HG02678 (cell line): Measurements from ENCODE around the gene CST11.
"Not testable (repeated sequence)": the region's sequence is repeated elsewhere in the genome, so short reads cannot be mapped to it uniquely, and the experiment has no call there.

Experiments
- ATAC-seq: cut with Tn5 transposase; IDR thresholded peaks from one replicate; pipeline ENCODE4 v1.9.1; 2021; ENCODE audit warnings: mild to moderate bottlenecking, moderate library complexity; ENCODE audit not compliant: unreplicated experiment

CST11 gene

DNA sequence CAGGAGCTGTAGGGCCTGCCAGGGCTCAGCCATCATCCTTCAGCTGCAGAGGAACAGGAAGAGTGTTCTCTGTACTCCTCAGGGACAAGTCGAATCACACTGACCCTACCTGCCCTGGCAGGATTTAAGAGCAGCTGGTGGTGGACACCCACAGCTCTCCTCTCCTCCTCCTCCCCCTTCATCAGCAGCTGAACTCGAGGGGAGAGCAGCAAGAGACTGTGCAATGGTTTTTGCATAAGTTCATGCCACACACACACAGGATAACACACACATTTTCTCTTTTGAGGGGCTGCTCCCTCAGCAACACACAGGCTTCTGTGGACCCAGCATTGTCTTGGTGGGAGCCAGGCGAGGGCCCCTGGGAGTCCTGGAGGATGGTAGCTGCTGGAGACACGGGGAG lies at the start of gene CST11:
TSS of gene CST11 (minus strand) at position 101 of the 400 bp plus-strand sequence. CDS start at position 36, 65 bp downstream.
- ATAC-seq: no peak

GRCh38 chr20:23501926-23502325 lies 49.2 kb upstream of the CST11 start:
- ATAC-seq: no peak

DNA sequence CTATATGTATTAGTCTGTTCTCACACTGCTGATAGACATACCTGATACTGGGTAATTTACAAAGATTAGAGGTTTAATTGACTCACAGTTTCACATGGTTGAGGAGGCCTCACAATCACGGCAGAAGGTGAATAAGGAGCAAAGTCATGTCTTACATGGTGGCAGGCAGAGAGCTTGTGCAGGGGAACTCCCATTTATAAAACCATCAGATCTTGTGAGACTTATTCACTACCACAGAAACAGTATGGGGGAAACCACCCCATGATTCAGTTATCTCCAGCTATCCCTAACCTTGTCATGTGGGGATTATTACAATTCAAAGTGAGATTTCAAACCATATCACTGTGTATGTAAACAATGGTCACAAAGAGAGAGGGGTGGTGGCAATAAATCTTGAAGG lies 44.9 kb upstream of the CST11 start:
- ATAC-seq: no peak

DNA sequence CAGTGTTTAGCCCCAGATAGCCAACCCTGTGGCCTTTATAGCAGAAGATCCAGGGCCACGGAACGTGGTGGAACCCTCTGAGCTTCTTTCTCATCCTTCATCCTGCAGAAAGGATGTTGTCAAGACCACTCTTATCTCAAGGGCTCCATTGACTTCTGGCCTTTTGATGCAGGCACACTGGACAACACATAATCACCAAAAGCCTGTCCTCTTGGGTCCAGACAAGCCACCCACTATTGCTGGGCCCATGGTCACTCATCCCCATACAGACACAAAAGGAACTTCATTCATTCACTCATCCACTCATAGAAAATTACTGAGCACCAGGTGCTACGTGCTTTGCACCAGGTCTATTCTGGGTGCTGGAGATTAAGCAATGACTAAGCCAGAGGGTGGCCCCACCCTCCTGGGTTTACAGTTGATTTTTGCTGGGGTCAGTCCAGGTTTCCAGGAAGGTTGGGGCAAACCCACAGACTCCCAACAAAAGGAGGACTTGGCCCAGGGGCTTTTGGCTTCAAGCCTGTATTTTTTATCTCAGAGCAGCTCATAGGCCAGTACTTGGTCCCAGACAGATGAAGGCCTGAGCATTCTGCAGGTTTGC lies 40.6 kb upstream of the CST11 start:
- no peak for ATAC-seq

DNA sequence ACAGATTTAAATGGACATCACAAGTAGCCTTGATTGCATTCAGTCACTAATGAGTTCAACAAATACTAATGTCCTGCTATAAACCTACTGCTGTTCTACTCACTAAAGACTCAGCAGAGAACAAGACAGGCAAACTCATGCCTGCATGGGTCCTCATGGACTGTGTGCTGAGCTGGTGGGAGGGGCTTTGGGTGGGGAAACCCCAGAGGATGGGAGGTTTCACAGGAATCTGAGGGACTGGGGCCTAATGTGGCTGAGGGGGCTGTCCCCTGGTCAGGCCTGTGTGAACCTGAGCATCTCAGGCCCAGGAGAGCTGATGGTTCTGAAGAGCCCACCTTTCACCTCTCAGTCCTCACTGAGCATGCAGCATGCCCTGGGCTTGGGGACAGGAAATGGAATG lies 39.6 kb upstream of the CST11 start:
- no peak for ATAC-seq

GRCh38 chr20:23490817-23491216 lies 38.1 kb upstream of the CST11 start, which contains the start of gene CST8:
Gene CST8, plus strand, starts transcription at chr20:23491117. Its CDS starts 551 bp downstream, at chr20:23491668.
- ATAC-seq: no peak

DNA sequence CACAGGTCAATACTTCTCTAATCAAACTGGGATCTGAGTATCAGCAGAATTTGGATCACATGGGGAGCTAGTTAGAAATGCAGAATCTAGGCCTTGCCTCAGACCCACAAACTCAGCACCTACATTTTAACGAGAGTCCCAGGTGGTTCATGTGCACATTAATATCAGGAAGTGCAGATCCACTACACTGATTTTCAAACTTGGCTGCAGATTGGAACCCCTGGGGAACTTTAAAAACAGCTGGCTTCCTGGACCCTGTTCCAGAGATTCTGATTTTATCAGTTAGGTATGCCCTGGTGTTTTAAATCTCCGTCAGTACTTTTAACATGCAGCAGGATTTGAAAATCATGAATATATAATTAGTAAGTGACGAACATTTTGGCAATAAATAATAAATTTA lies 36.3 kb upstream of the CST11 start:
- ATAC-seq: no peak

GRCh38 chr20:23488470-23488869 lies 35.8 kb upstream of the CST11 start:
- no peak for ATAC-seq

- no peak for ATAC-seq
Observed at GRCh38 chr20:23484081-23484480, 31.4 kb upstream of the CST11 start.

DNA sequence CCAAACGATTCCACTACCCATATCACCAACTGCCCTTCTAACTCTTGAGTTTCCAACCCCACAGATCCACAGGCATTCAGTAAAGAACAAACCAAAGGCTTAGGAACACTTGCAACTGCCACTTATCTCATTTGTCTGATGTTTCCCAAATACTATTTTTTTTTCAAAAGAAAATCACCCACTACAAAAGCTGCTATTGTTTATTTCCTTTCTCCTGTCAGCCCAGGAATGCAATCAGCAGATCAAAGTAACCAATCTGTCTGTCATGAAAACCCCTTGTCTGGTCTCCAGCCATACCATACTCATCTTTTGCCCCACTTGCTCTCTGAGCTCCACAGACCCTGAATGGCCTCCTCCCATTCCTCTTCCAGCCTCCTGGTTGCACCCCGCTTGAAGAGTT lies 29.5 kb upstream of the CST11 start:
- ATAC-seq: no peak

GRCh38 chr20:23479043-23479442 lies 26.4 kb upstream of the CST11 start:
- ATAC-seq: no peak

DNA sequence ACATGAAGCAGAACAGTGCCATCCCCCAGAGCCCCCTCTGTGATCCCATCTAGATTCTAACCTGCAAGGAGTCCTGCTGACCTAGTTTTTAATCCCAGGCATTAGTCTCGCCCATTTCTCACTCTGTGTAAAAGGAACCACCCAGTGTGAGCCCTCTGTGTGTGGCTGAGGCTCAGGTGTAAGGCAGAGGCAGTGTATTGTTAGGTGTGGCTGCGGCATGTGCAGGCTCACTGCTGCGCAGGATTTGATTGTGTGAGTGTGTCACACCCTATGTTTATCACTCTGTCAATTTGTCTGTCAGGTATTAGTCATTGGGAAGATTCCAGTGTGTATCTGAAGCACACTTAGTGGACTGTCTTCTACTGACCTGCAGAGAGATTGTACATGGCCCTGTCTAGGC lies 24.5 kb upstream of the CST11 start:
- no peak for ATAC-seq

DNA sequence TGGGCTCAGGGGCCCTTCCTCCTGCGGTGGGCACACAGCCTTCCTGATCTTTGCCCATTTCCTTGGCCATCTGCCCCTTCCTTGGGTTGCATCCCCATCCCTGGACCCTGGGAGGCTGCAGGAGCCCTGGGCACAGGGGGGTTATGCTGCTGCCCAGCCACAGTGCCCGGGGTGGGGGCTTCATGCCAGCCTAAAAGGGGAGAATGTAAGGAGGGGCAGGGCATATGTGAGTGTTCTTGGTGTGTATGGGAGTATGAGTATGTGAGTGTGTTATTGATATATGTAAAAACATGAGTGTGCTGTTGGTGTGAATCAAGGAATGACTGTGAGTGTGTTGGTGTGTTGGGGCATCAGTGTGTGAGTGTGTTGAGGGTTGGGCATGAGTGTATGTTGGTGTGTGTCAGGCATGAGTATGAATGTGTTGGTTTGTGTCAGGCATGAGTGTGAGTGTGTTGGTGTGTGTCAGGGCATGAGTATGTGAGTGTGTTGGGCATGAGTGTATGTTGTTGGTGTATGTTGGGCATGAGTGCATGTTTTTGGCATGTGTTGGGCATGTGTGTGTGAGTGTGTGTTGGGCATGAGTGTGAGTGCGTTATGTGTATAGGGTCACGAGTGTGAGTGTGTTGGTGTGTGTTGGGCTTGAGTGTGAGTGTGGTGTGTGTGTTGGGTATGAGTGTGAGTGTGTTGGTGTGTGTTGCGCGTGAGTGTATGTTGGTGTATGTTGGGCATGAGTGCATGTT lies 23.5 kb upstream of the CST11 start:
- ATAC-seq: no peak

- no peak for ATAC-seq
Observed at GRCh38 chr20:23475395-23475794, 22.7 kb upstream of the CST11 start.

- ATAC-seq: not testable (repeated sequence)
Observed at GRCh38 chr20:23473293-23473692, 20.6 kb upstream of the CST11 start.

DNA sequence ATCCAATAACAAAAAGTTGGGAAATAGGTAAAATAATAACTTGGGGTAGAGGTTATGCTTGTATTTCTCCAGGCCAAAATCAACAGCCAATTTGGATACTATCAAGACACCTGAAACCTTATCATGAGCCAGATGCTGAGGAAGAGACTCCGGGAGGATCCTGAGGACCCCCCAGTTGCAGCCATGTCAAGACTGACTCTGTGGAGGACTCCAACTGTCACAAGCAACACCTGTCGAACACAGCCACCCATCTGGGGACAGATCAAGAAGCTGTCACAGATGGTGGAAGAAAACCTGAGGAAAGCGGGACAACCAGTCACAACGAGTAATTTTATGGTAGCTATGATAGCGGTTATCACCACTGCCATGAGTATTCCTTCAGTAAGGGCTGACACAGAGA lies 19.6 kb upstream of the CST11 start:
- not testable (repeated sequence) for ATAC-seq

- ATAC-seq: not testable (repeated sequence)
Observed at GRCh38 chr20:23466961-23467360, 14.3 kb upstream of the CST11 start.

DNA sequence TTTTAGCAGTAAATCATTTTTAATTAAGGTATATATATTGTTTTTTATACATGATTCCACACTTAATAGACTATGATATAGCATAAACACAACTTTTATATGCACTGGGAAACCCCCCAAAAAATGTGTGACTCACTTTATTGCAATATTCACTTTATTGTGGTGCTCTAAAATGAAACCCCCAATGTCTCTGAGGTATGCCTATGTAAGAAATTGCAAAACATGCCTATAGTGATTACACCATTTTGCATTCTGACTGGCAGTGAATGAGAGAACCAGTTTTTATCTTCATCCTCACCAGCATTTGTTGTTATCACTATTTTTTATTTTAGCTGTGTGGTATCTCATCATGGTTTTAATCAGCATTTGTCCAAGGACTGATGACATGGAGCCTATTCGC lies 8.5 kb upstream of the CST11 start:
- ATAC-seq: no peak

GRCh38 chr20:23459461-23460150 lies 6.9 kb upstream of the CST11 start:
- no peak for ATAC-seq

- ATAC-seq: no peak
Observed at GRCh38 chr20:23456873-23457272, 4.2 kb upstream of the CST11 start.

DNA sequence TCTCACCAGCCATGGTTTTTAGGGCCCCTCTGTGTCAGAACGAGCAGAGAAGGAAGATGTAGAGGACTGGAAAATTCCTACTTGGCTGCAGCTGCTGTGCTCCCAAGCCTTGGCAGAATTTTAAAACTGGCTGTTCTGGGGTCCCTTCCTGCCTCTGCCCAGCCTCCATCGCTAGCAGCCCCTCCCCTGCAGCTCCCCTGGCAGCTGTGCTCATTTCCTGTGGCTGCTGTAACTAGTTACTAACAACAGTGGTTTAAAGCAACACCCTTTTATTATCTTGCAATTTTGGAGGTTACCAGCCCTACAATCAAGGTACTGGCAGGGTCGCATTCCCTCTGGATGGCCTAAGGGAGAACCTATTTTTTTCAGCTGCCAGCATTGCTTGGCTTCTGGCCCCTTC lies 3.7 kb upstream of the CST11 start:
- no peak for ATAC-seq

DNA sequence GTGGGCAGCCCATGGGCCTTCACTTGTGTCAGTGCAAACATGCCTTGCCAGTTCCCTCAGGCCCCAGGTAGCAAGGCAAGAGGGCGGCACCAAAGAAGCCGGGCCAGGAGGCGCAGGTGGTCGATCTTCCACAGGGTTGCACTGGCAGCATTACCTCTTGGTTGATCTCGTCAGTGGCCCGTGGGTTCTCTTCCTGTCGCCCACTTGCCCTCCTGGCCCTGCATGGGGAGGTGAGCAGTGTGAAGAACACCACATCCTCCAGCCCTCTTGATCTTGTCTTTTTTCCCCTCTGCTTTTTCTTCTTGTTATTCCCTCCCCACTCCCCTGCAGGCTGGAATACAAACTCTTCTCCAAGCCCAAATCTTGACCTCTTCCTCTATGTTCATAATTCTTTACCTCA lies 3.0 kb upstream of the CST11 start:
- no peak for ATAC-seq
